Stimulated activated CD8-positive, alpha-beta memory T cell treated with anti-CD3 and anti-CD28 coated beads, Interleukin-15, amount 100 ng/mL, for 24 hours (primary cell): Measurements from ENCODE around the gene RB1.
"Not testable (repeated sequence)": the region's sequence is repeated elsewhere in the genome, so short reads cannot be mapped to it uniquely, and the experiment has no call there.

Experiments used
- DNase-seq: peaks from one replicate; pipeline ENCODE4 v3.0.0-alpha.2; 2020; ENCODE audit warnings: low read depth

Gene RB1

GRCh38 chr13:48449656-48450055 is 146.1 kb downstream of the RB1 start:
- DNase-seq = no peak

GRCh38 chr13:48451196-48451595 is 147.6 kb downstream of the RB1 start:
- not testable (repeated sequence) for DNase-seq

GRCh38 chr13:48456546-48456945 is 153.0 kb downstream of the RB1 start:
- DNase-seq = no peak

GRCh38 chr13:48457578-48458242 is 154.2 kb downstream of the RB1 start:
- no peak for DNase-seq

GRCh38 chr13:48475230-48475629 is 171.7 kb downstream of the RB1 start:
- DNase-seq = no peak

- no peak for DNase-seq
Observed at GRCh38 chr13:48476215-48476614, 172.7 kb downstream of the RB1 start.

GRCh38 chr13:48476686-48477085 is 173.1 kb downstream of the RB1 start:
- no peak for DNase-seq

GRCh38 chr13:48477191-48477855 is 173.8 kb downstream of the RB1 start:
- DNase-seq = no peak

GRCh38 chr13:48478391-48478790 is 174.8 kb downstream of the RB1 start:
- no peak for DNase-seq

- DNase-seq = no peak
Observed at GRCh38 chr13:48483575-48483974, 180.0 kb downstream of the RB1 start.

GRCh38 chr13:48485432-48485831 is 181.9 kb downstream of the RB1 start:
- DNase-seq = no peak

- no peak for DNase-seq
Observed at GRCh38 chr13:48486362-48486761, 182.8 kb downstream of the RB1 start.

GRCh38 chr13:48486836-48487235 is 183.3 kb downstream of the RB1 start:
- DNase-seq = no peak

GRCh38 chr13:48487968-48488367 is 184.4 kb downstream of the RB1 start:
- no peak for DNase-seq

GRCh38 chr13:48488995-48489394 is 185.4 kb downstream of the RB1 start:
- DNase-seq = no peak

GRCh38 chr13:48489666-48490065 is 186.1 kb downstream of the RB1 start:
- DNase-seq = no peak

GRCh38 chr13:48490241-48490640 is 186.7 kb downstream of the RB1 start:
- DNase-seq = no peak

GRCh38 chr13:48491423-48492095 is 188.0 kb downstream of the RB1 start:
- DNase-seq = no peak

- no peak for DNase-seq
Observed at GRCh38 chr13:48492096-48492440, 188.5 kb downstream of the RB1 start.

- no peak for DNase-seq
Observed at GRCh38 chr13:48492470-48493065, 189.0 kb downstream of the RB1 start.

GRCh38 chr13:48493066-48493765 is 189.7 kb downstream of the RB1 start:
- DNase-seq = no peak

GRCh38 chr13:48493851-48494250 is 190.3 kb downstream of the RB1 start:
- no peak for DNase-seq
